ENCODE results near the gene ZNF205.

GRCh38 chr16:3066440-3066748, 46.0 kb upstream of the ZNF205 start:
- TF ChIP-seq POLR2A (IDR thresholded peaks at IDR 0.05; ENCODE audit: low read length) = no peak
- no peak for TF ChIP-seq GATA1 (IDR thresholded peaks at IDR 0.05; ENCODE audit: low read depth, low read length)

Measured in erythroblast (primary cell).